Measurements from ENCODE around the gene MUC5B. TPM values are rescaled to one million over a fixed set of nuclear protein-coding genes. Genes with fewer than 3 reads are reported as not detected.
A peak's percentile ranks its signal among the peaks of the same experiment; 100 is the strongest.
"Not testable (repeated sequence)": the region's sequence is repeated elsewhere in the genome, so short reads cannot be mapped to it uniquely, and the experiment has no call there.

MUC5B gene
- polyA plus RNA-seq, 4 donors, result 0.04 to 0.05 TPM; not detected in 2

DNA sequence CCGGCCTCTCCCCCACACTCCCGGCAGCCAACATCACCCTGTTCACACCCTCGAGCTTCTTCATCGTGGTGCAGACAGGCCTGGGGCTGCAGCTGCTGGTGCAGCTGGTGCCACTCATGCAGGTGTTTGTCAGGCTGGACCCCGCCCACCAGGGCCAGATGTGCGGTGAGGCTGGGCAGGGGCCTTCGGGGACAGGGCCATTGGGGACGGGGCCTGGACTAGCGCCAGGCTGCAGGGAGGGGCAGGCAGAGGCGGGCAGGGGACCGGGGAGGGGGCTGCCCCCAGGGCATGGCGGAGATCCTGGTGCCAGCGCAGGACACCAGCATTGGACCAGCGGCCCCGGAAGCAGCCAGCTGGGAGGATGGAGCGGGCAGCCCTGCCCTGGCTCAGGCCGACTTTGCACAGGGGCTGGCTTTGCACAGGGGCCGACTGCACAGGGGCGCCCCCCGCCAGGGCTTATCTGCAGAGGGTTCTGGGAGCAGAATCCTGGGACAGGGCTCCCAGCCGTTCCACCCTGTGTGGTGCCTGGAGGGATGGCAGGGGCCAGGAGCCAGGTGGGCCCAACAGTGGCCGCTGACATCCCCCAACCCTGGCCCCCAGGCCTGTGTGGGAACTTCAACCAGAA is 8.6 kb downstream of the MUC5B start:
- DNase-seq (ENCODE audit: low read depth in 4 of 4, low spot score in 2 of 4), result no peak

DNA sequence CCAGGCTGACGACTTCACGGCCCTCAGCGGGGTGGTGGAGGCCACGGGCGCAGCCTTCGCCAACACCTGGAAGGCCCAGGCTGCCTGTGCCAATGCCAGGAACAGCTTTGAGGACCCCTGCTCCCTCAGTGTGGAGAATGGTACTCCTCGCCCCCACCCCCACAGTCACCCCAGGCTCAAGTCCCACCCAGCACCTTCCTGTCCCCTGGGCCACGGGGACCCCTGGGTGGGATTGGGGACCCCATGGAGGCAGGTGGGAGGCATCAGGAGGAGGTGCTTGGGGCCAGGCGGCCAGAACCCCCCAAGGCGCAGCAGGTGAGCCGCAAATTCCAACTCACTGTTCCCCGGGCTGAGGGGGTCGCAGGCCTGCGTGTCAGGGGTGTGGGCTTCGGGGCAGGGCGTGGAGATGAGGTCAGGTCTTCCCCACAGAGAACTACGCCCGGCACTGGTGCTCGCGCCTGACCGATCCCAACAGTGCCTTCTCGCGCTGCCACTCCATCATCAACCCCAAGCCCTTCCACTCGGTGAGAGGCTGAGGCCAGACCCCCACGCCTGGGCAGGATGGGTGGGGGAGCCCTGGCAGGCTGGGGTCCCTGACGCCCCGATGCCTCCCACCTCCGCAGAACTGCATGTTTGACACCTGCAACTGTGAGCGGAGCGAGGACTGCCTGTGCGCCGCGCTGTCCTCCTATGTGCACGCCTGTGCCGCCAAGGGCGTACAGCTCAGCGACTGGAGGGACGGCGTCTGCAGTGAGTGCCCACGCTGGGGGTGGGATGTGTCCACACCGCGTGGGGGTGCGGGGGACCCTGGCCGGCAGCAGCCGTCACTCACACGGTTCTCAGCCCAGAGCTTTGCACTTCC is 9.4 kb downstream of the MUC5B start:
- no peak for DNase-seq (ENCODE audit: low read depth in 4 of 4, low spot score in 2 of 4)

DNA sequence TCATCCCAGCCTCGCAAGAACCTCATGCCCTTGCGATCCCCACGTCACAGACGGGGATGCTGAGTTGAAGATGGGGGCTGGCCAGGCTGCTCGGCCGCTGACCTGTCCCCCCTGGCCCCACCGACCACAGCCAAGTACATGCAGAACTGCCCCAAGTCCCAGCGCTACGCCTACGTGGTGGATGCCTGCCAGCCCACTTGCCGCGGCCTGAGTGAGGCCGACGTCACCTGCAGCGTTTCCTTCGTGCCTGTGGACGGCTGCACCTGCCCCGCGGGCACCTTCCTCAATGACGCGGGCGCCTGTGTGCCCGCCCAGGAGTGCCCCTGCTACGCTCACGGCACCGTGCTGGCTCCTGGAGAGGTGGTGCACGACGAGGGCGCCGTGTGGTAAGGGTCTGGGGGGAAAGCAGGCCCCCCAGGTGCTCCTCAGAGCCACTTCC is 10.0 kb downstream of the MUC5B start:
- no peak for DNase-seq (ENCODE audit: low read depth in 4 of 4, low spot score in 2 of 4)

DNA sequence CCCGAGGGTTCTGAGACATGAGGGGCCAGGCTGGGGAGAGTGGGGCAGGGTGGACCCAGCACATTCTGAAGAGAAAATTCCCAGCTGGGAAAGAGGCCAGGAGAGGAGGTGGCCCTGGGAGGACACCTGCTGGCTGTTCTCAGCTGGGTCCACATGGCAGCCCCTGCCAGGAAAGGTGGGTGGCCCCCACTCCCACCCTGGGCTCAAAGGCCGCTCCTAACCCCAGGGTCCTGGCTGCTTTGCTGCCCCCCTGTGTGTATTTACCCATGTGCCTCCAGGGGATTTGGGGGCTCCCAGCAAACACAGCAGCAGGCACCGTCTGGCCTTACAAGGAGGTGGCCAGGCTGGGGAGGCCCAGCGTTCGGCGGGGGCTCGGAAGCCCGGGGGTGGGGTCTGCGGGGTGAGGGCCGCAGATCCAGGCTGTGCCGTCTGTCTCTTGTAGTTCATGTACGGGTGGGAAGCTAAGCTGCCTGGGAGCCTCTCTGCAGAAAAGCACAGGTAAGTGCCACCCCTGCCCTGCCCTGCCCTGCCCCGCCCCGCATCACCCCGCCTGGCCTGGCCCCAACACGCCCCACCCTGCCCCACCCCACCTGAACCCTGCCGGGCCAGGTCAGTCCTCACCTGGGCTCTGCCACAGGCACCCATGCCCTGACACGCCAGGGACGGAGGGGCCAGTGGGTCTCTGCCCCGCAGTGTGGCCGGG is 10.6 kb downstream of the MUC5B start:
- DNase-seq (ENCODE audit: low read depth in 4 of 4, low spot score in 2 of 4), result no peak

DNA sequence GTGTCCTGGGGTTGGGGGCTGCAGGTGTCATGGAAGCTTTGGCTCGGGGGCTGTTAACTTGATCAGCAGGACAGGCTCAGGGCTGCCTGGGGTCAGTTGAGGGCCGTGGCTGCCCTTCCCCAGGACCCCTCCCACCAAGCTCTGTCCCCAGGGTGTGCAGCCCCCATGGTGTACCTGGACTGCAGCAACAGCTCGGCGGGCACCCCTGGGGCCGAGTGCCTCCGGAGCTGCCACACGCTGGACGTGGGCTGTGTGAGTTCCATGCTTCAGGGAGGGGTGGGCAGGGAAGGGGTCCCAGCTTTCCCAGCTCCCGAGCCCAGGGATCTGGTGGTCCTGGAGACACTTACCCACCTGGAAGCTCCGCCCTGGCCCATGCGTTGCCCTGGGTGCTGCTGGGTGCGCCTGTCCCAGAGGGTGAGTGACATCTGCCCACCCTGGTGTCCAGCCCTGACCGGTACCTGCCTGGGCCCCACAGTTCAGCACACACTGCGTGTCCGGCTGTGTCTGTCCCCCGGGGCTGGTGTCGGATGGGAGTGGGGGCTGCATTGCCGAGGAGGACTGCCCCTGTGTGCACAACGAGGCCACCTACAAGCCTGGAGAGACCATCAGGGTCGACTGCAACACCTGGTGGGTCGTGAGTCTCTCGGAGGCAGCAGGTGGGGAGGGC is 11.3 kb downstream of the MUC5B start:
- no peak for DNase-seq (ENCODE audit: low read depth in 4 of 4, low spot score in 2 of 4)

DNA sequence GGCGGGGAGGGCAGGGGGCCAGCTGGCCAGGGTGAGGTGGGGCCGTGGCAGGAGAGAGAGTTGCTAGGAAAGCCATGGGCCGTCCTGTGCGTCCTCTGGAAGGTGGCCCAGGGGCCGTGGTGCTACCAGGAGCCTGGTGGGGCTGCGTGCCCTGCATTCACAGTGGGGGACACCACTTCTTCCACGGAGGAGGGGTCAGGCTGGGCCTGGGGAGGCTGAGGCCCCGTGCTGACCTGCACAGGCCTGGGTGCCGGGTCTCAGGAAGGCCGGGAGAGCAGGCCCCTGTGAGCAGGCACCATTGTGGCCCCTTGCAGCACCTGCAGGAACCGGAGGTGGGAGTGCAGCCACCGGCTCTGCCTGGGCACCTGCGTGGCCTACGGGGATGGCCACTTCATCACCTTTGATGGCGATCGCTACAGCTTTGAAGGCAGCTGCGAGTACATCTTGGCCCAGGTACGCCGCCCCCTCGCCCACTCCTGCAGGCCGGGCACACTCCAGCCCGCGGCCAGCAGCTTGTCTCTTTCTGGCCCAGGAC is 12.0 kb downstream of the MUC5B start:
- no peak for DNase-seq (ENCODE audit: low read depth in 4 of 4, low spot score in 2 of 4)

DNA sequence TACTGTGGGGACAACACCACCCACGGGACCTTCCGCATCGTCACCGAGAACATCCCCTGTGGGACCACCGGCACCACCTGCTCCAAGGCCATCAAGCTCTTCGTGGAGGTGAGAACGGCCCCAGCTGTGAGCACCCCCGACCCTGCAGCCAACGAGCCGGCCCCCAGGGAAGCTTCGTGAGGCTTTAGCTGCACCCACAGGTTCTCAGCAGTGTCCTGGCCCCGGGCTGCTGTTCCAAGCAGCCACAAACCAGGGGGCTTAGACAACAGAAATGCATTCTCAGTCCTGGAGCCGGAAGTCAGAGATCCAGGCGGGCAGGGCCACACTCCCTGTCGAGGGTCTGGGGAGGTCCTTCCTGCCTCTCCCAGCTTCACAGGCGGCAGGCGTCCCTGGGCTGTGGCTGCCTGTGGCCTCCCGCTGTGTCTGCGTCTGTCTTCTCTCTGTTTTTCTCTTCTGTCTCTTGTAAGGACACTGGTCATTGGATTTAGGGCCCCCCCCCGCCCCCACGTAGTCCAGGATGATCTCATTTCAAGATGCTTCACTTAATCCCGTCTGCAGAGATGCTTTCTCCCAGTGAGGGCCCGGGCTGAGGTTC is 12.5 kb downstream of the MUC5B start:
- DNase-seq (ENCODE audit: low read depth in 4 of 4, low spot score in 2 of 4), result no peak

DNA sequence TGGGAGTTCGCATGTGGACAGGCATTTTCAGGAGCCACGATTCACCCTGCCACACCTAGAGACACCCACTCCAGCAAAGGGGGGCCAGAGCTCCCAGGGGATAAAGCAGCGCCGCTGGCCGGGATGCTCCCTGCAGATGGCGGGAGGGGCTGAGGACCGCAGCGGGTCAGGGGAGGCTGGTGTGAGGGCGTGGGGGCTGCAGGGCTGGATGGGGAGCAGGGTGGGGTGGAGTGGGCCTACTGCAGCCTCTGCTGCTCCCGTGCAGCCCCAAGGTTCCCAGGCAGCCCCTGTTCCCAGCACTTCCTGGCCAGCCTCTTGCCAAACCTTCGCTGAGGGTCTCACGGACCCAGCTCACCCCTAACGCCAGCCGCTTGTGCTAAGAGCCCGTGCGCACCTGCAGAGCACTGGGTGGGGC is 13.0 kb downstream of the MUC5B start:
- no peak for DNase-seq (ENCODE audit: low read depth in 4 of 4, low spot score in 2 of 4)

DNA sequence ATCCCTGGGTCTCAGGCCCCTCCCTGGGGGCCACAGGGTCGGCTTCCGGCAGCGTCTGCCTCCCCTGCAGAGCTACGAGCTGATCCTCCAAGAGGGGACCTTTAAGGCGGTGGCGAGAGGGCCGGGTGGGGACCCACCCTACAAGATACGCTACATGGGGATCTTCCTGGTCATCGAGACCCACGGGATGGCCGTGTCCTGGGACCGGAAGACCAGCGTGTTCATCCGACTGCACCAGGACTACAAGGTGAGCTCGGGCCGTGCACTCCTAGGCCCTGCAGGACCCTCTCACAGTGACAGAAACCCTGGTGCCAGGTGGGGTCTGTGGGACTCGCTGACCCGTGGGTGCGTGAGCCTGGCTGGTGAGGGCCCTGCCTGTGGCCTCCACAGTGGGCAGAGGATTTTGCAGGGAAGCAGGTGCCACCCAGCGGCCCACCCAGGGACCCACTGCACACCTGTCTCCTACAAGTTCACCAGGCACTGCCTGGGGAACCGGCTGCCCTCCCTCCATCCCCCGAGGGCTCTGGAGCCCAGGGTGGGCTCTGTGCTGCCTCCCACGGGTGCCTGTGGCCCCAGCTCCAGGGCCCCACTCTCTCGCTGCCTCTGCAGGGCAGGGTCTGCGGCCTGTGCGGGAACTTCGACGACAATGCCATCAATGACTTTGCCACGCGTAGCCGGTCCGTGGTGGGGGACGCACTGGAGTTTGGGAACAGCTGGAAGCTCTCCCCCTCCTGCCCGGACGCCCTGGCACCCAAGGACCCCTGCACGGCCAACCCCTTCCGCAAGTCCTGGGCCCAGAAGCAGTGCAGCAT is 13.7 kb downstream of the MUC5B start:
- no peak for DNase-seq (ENCODE audit: low read depth in 4 of 4, low spot score in 2 of 4)

DNA sequence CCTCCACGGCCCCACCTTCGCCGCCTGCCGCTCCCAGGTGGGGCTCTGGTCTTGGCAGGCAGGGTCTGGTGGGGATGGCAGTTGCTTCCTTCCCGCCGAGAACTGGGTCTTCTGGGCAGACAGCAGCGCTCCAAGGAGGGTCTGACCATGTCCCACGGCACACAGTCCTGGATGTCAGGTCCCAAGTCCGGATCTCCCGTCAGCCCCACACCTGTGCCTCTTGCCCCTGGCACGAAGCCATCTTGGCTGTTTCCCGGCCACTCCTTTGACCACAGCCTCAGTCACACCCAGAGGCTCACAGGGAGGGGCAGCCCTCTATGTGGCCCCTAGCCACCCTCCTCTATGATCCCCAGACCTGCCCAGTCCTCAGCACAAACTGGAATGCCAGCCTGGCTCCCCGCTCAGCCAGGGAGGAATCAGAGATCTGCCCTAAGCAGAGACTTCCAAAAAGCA is 14.3 kb downstream of the MUC5B start:
- no peak for DNase-seq (ENCODE audit: low read depth in 4 of 4, low spot score in 2 of 4)

DNA sequence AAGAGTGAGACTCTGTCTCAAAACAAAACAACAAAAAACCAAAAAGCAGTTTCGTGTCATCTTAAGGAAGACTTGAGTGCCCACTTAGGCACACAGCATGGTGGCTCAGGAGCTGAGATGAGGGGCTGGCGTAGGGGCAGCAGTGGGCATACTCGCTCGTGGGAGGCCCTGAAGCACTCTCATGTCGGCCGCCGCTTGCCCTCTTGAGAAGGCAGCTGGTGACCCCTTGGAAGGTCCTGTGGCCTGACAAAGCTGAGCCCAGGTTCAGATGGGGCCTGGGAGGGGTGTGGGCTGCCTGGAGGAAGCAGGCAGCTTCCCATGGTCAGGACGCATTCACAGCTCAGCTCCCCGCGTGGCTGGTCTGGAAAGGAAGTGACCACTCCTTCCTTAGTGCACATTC is 15.0 kb downstream of the MUC5B start:
- no peak for DNase-seq (ENCODE audit: low read depth in 4 of 4, low spot score in 2 of 4)

DNA sequence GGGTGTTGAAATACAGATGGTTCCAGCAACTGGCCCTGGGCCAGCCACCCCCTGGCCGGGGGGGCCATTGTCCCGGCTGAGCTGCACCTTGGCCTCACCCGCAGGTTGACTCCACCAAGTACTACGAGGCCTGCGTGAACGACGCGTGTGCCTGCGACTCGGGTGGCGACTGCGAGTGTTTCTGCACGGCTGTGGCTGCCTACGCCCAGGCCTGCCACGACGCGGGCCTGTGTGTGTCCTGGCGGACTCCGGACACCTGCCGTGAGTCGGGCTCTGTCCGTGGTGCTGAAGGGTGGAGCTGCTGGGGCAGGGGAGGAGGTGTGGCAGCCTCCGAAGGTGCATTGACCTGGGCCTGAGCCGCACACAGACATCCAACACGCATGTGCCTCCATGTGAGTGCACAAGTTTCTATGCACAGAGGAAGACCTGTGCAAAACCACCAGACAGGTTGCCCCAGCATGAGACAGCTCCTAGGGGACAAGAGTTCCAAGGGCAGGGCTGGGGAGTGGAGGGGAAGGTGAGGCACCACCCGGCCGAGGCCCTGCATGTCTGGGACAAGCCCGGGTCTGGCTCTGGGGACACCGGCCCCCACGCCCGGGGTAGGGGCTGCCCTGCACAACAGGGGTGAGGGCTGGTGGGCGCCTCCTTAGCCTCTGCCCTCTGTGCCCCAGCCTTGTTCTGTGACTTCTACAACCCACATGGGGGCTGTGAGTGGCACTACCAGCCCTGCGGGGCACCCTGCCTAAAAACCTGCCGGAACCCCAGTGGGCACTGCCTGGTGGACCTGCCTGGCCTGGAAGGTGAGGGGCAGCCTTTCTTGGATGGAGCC is 16.1 kb downstream of the MUC5B start:
- DNase-seq (ENCODE audit: low read depth in 4 of 4, low spot score in 2 of 4), result peak; percentile 13 to 50 (median 29)

DNA sequence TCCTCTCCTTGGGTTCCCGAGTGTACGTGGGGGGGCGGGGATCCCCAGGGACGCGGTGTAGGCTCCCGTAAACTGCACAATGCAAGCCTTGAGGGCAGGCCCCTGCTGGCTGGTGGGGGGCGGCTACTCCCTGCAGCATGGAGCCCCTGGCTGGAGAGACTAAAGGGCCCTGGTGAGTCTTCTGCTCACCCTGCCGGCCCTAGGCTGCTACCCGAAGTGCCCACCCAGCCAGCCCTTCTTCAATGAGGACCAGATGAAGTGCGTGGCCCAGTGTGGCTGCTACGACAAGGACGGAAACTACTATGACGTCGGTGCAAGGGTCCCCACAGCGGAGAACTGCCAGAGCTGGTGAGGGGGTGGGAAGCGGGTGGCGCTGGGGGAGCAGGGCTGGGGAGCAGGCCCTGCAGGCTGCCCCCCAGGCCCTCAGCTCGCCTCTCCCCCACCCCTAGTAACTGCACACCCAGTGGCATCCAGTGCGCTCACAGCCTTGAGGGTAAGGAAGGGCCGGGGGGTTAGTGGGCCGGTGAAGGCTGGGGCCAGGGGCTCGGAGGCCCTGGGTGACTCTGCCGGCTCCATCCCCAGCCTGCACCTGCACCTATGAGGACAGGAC is 16.8 kb downstream of the MUC5B start:
- DNase-seq (ENCODE audit: low read depth in 4 of 4, low spot score in 2 of 4), result no peak

DNA sequence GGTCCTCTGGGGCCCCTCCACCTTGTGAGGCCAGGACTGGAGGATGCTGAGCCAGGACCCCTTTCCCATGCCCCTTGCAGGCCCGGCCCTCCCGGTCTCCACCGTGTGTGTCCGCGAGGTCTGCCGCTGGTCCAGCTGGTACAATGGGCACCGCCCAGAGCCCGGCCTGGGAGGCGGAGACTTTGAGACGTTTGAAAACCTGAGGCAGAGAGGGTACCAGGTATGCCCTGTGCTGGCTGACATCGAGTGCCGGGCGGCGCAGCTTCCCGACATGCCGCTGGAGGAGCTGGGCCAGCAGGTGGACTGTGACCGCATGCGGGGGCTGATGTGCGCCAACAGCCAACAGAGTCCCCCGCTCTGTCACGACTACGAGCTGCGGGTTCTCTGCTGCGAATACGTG is 17.9 kb downstream of the MUC5B start:
- DNase-seq (ENCODE audit: low read depth in 4 of 4, low spot score in 2 of 4), result no peak

DNA sequence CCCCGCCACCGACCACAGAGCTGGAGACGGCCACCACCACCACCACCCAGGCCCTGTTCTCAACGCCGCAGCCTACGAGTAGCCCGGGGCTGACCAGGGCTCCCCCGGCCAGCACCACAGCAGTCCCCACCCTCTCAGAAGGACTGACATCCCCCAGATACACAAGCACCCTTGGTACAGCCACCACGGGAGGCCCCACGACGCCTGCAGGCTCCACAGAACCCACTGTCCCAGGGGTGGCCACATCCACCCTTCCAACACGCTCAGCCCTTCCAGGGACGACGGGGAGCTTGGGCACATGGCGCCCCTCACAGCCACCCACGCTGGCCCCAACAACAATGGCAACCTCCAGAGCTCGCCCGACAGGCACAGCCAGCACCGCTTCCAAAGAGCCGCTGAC is 18.8 kb downstream of the MUC5B start:
- DNase-seq (ENCODE audit: low read depth in 4 of 4, low spot score in 2 of 4), result no peak

DNA sequence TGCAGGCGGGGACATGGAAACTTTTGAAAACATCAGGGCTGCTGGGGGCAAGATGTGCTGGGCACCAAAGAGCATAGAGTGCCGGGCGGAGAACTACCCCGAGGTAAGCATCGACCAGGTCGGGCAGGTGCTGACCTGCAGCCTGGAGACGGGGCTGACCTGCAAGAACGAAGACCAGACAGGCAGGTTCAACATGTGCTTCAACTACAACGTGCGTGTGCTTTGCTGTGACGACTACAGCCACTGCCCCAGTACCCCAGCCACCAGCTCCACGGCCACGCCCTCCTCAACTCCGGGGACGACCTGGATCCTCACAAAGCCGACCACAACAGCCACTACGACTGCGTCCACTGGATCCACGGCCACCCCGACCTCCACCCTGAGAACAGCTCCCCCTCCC is 19.4 kb downstream of the MUC5B start:
- DNase-seq (ENCODE audit: low read depth in 4 of 4, low spot score in 2 of 4), result no peak

DNA sequence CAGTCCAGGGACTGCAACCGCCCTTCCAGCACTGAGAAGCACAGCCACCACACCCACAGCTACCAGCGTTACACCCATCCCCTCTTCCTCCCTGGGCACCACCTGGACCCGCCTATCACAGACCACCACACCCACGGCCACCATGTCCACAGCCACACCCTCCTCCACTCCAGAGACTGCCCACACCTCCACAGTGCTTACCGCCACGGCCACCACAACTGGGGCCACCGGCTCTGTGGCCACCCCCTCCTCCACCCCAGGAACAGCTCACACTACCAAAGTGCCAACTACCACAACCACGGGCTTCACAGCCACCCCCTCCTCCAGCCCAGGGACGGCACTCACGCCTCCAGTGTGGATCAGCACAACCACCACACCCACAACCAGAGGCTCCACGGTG is 19.9 kb downstream of the MUC5B start:
- not testable (repeated sequence) for DNase-seq (ENCODE audit: low read depth in 4 of 4, low spot score in 2 of 4)

DNA sequence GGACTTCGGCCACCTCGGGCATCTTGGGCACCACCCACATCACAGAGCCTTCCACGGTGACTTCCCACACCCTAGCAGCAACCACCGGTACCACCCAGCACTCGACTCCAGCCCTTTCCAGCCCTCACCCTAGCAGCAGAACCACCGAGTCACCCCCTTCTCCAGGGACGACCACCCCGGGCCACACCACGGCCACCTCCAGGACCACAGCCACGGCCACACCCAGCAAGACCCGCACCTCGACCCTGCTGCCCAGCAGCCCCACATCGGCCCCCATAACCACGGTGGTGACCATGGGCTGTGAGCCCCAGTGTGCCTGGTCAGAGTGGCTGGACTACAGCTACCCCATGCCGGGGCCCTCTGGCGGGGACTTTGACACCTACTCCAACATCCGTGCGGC is 20.7 kb downstream of the MUC5B start:
- DNase-seq (ENCODE audit: low read depth in 4 of 4, low spot score in 2 of 4), result not testable (repeated sequence)
